ENCODE measurements around the gene MTCL3.

MTCL3 gene

DNA sequence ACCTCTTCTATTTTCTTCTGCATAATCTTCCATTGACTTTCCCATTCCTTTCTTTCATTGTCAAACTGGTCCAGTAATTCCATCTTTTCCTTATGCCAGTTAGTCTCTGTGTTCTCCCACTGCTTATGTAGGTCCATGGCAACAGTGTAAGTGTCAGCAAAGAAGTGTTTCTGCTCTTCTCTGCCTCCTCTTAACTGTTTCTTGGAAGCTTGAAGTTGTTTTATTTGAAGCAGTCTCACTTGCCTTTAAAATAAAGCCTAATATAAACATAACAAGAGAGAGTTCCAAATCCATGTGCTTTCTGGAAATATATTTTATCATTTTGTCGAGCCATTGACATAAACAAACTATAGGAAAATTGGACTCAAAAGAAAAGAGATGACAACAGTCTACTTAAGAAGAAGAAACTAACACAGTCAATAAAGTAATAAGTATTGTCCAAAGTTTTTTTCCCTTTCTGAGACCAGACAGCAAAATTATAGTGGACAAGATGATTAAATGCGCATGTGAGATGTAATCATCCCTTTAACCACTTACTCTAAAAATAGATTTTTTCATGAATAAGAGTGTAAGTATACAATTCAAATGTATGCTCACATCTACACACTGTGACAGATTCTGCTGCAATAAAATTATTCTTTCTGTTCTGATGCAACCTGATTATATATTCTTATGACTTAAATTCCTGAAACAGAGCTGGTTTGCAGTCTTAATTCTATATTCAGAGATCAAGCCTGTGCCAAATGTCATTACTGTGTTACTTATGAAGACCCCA is 65.1 kb downstream of the MTCL3 start:
- Histone ChIP-seq H3K27ac (ENCODE audit: low read depth, low read length) (no peak overlapping the region), H3K36me3 (ENCODE audit: control insufficient read depth, insufficient read depth, low read length) (no peaks in the 10 kb centered on the region), H3K4me1 (ENCODE audit: control insufficient read depth, insufficient read depth, low read length) (no peaks in the 10 kb centered on the region), H3K27me3 (ENCODE audit: control insufficient read depth, insufficient read depth, low read length, poor library complexity, severe bottlenecking) (no peaks in the 10 kb centered on the region), H3K4me3 (ENCODE audit: low read length) (no peak overlapping the region), H3K9me3 (ENCODE audit: control insufficient read depth, low read length) (no peaks in the 10 kb centered on the region), H3K9ac (ENCODE audit: extremely low read depth, low read length, poor library complexity, severe bottlenecking) (no peak overlapping the region)
- peaks cover 11% of the 10 kb centered on the region for H3K4me1 Mint-ChIP-seq
- no peaks in the 10 kb centered on the region for H3K9me3 Mint-ChIP-seq
- WGBS, 2 experiments (ENCODE audit: insufficient coverage in 1 of 2, insufficient read length in 1 of 2), result 100% methylated on average over 1 of the region's 2 CpGs; no CpG with 5 or more reads in 1 of the 2 experiments
- H3K27ac Mint-ChIP-seq, result no peak overlapping the region
- no peak overlapping the region for H3K4me3 Mint-ChIP-seq
- peaks cover 10% of the 10 kb centered on the region for H3K27me3 Mint-ChIP-seq (ENCODE audit: insufficient read depth)
- no peaks in the 10 kb centered on the region for H3K36me3 Mint-ChIP-seq (ENCODE audit: low read depth)
- TF ChIP-seq, protein P1, sequence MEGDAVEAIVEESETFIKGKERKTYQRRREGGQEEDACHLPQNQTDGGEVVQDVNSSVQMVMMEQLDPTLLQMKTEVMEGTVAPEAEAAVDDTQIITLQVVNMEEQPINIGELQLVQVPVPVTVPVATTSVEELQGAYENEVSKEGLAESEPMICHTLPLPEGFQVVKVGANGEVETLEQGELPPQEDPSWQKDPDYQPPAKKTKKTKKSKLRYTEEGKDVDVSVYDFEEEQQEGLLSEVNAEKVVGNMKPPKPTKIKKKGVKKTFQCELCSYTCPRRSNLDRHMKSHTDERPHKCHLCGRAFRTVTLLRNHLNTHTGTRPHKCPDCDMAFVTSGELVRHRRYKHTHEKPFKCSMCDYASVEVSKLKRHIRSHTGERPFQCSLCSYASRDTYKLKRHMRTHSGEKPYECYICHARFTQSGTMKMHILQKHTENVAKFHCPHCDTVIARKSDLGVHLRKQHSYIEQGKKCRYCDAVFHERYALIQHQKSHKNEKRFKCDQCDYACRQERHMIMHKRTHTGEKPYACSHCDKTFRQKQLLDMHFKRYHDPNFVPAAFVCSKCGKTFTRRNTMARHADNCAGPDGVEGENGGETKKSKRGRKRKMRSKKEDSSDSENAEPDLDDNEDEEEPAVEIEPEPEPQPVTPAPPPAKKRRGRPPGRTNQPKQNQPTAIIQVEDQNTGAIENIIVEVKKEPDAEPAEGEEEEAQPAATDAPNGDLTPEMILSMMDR (conservative IDR thresholded peaks at IDR 0.05), result no peak
- DNase-seq, result no peak

DNA sequence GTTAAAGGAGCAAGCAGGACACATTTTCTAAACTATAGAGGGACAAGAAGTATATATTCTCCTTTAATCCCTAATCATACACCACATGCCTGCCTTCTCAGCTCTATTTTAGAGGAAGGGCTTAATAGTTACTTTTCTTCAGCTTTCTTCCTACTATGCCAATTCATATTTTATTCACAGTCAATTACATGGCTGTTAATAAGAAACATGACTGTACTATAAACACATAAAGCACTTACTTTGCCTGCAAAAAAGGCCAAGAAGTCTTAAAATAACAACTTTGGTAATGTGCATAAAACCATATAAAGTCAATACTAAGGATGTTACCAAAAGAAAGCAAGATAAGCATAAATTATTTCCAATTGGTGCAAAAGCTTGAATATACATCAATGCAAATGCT is 66.3 kb downstream of the MTCL3 start:
- Histone ChIP-seq H3K27me3 (ENCODE audit: control insufficient read depth, insufficient read depth, low read length, poor library complexity, severe bottlenecking) (no peaks in the 10 kb centered on the region), H3K4me3 (ENCODE audit: low read length) (no peak overlapping the region), H3K36me3 (ENCODE audit: control insufficient read depth, insufficient read depth, low read length) (no peaks in the 10 kb centered on the region), H3K27ac (ENCODE audit: low read depth, low read length) (no peak overlapping the region), H3K9me3 (ENCODE audit: control insufficient read depth, low read length) (no peaks in the 10 kb centered on the region), H3K9ac (ENCODE audit: extremely low read depth, low read length, poor library complexity, severe bottlenecking) (no peak overlapping the region), H3K4me1 (ENCODE audit: control insufficient read depth, insufficient read depth, low read length) (no peaks in the 10 kb centered on the region)
- TF ChIP-seq, protein P1 (conservative IDR thresholded peaks at IDR 0.05), result no peak
- H3K4me3 Mint-ChIP-seq, result no peak overlapping the region
- no peaks in the 10 kb centered on the region for H3K9me3 Mint-ChIP-seq
- peaks cover 8% of the 10 kb centered on the region for H3K4me1 Mint-ChIP-seq
- no peaks in the 10 kb centered on the region for H3K36me3 Mint-ChIP-seq (ENCODE audit: low read depth)
- H3K27me3 Mint-ChIP-seq (ENCODE audit: insufficient read depth), result peaks cover 4% of the 10 kb centered on the region
- no peak overlapping the region for H3K27ac Mint-ChIP-seq
- no peak for DNase-seq

- DNase-seq, result no peak
- Mint-ChIP-seq H3K9me3 (no peaks in the 10 kb centered on the region), H3K4me1 (peaks cover 8% of the 10 kb centered on the region), H3K36me3 (ENCODE audit: low read depth) (no peaks in the 10 kb centered on the region), H3K27ac (no peak overlapping the region), H3K27me3 (ENCODE audit: insufficient read depth) (no peaks in the 10 kb centered on the region), H3K4me3 (no peak overlapping the region)
- no peaks in the 10 kb centered on the region for H3K27me3 ChIP-seq (ENCODE audit: control insufficient read depth, insufficient read depth, low read length, poor library complexity, severe bottlenecking)
- no peaks in the 10 kb centered on the region for H3K4me1 ChIP-seq (ENCODE audit: control insufficient read depth, insufficient read depth, low read length)
- TF ChIP-seq, protein P1 (conservative IDR thresholded peaks at IDR 0.05), result no peak
- no peak overlapping the region for H3K9ac ChIP-seq (ENCODE audit: extremely low read depth, low read length, poor library complexity, severe bottlenecking)
- H3K9me3 ChIP-seq (ENCODE audit: control insufficient read depth, low read length), result no peaks in the 10 kb centered on the region
- WGBS, 2 experiments (ENCODE audit: insufficient coverage in 1 of 2, insufficient read length in 1 of 2), result 91 to 100% methylated on average over 3 of the region's 3 CpGs
- H3K4me3 ChIP-seq (ENCODE audit: low read length), result no peak overlapping the region
- no peaks in the 10 kb centered on the region for H3K36me3 ChIP-seq (ENCODE audit: control insufficient read depth, insufficient read depth, low read length)
- no peak overlapping the region for H3K27ac ChIP-seq (ENCODE audit: low read depth, low read length)
These were observed 67.7 kb downstream of the MTCL3 start for GRCh38 chr6:127451388-127451787.

Data from endodermal cell (in vitro differentiated cells).